GM18909 (cell line): ENCODE data around the gene LIMCH1.

Source experiments
- ATAC-seq: cut with Tn5 transposase; IDR thresholded peaks from one replicate; pipeline ENCODE4 v1.9.1; 2021; ENCODE audit warnings: mild to moderate bottlenecking; ENCODE audit not compliant: unreplicated experiment, poor library complexity

The LIMCH1 gene

DNA sequence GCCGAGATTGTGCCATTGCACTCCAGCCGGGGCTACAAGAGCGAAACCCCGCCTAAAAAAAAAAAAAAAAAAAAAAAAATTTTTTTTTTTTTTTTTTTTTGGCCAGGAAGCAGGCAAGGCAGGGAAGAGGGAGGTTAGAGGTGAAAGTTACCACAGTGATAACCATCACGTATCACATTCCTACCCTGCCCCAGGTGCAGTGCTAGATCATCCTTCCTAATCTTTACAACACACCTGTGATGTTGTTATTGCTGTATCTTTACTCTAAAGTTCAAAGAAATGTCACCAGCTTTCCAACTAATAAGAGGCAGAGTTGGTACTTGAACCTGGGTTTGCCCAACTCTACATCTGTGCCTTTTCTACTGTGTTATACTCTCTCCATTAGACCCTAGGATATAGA, 7.2 kb upstream of the LIMCH1 start:
- no peak for ATAC-seq

- ATAC-seq = no peak
These were observed 5.6 kb upstream of the LIMCH1 start for GRCh38 chr4:41532336-41532735.

- no peak for ATAC-seq
These were observed 5.1 kb upstream of the LIMCH1 start for GRCh38 chr4:41532882-41533281.

GRCh38 chr4:41533680-41534079, 4.3 kb upstream of the LIMCH1 start:
- no peak for ATAC-seq

- no peak for ATAC-seq
These were observed 3.6 kb upstream of the LIMCH1 start for GRCh38 chr4:41534404-41534803.

- ATAC-seq = no peak
These were observed 2.0 kb upstream of the LIMCH1 start for GRCh38 chr4:41535911-41536371.

DNA sequence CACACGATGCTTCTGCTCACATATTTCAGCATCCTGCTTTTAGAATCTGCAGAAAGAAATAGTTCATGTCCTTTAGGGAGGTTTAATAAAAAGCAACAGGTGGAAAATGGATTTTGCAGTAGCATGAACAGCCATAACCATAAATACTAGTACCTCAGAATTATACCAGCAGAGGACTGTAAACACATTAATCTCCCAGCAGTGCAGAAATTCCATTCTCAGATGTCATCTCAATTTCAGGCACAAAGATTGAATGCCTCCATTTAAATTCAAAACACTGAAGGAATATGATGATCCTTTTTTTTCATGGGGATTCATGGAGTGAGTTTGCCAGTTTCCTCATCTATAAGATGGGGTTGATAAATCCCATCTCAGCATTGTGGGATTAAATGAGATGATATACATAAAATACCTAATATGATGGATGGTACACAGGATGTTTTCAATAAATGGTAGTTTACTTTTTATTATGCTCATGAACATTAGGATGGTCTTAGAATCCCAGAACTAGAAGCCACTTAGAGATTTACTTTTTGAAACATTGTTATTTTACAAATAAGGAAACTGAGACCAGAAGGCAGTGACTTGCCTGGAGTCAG, 566 bp upstream of the LIMCH1 start:
- ATAC-seq = no peak

- no peak for ATAC-seq
These were observed 1.0 kb downstream of the LIMCH1 start for GRCh38 chr4:41538887-41539498.

DNA sequence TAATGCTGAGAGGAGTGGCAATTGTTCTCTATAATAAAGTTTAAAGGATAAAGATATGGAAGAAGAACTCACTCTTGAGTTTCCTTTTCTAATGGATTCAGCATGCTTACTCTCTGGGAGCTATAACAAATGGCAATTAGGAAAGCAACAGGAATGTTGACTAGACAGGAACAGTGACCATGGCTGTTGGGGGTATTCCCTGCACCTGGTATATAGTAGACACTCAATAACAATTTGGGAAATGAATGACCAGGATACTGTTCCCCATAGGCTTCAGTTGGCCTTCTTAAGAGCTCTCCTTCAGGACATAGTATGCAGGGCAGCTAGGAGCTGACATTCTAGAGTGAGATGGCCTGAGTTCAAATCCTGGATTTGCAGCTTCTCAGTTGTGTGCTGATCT, 1.8 kb downstream of the LIMCH1 start:
- ATAC-seq = no peak

DNA sequence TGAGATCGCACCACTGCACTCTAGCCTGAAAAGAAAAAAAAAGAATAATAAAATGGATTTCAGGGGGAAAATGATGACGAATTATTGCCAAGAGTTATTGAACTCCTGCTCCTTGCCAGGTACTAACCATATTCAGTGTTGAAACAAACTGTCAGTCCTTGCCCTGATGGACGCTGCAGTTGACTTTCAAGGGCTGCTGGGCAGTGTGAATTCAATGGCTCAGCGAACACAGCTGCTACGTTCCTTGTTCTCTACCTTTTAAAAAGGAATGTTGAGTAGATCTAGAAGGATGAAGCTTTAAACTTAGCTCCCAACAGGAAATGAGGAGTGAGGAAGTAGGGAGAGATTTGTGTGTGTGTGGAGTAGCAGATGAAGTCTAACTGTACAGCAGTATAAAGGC, 2.7 kb downstream of the LIMCH1 start:
- no peak for ATAC-seq

DNA sequence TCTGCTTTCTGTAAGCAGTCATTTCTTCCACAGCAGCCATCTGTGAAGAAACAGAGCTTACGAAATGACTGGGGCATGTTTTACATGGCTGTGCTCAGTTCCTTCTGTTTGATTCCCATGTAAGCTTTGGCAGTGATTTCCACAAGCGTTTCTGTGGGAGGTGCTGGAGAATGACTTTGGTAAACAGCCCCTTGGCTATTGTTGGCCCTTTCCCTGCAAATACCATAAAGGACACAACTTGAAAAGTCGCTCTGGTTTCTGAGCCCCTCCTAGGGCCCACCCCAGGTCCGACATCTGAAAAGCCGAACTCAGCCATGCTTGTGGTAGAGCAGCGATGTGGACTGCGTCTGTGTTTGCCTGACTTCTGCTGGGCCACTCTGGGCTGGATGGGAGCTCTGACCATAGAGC, 3.7 kb downstream of the LIMCH1 start:
- ATAC-seq = no peak

DNA sequence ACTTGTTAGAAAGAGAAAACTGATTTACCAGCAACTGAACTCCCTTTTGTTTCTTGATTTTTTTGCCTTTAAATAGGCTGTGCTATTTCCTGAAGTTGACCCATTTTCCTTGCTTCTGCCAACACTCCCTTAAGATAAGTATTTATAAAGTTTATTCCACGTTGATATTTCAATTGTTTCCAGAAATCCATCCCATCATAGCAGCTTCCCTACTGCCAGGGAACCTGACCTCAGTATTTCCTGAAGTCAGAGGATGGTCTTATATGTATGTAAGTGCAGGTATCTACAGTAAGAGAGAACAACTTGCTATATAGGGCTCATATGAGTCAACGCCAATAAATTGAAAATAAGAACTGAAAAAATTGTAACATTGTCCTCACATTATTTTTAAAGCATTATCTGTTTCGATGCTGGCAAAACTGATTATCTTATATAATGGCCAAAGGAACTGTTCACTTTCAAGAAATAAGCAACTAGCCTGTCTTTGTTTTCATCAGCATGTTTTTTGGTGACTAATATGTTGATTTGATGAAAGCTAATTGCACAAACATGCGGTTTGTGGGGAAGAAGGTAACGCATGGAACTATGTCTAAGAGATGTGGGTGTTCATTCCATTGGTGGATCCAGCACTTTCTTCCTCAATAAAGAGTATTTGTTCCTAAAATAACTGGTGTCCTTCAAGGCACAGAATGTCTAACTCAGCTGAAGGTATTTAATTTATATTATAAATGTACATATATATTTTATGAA, 4.7 kb downstream of the LIMCH1 start:
- ATAC-seq = no peak

DNA sequence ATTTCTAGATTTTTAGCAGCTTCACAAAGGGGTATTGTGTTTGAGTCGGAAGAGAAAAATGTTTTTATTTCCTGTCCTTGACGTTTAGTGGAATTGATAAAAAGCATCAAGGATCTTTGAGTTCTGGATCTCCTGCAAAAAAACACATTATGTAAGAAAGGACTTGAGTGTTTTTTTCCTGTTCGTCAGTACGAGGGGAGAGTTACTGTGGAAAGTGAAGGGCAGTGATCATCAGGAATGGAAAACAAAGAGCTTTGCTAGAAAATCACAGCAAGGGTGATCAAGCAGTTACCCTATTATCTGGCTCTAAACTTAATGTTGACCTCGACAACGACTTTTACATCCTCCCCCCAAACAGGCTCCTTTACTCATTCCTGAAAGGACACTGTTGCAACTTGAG, 7.3 kb downstream of the LIMCH1 start:
- no peak for ATAC-seq

GRCh38 chr4:41546638-41547037, 8.7 kb downstream of the LIMCH1 start:
- no peak for ATAC-seq

- no peak for ATAC-seq
These were observed 10.4 kb downstream of the LIMCH1 start for GRCh38 chr4:41548305-41548880.

DNA sequence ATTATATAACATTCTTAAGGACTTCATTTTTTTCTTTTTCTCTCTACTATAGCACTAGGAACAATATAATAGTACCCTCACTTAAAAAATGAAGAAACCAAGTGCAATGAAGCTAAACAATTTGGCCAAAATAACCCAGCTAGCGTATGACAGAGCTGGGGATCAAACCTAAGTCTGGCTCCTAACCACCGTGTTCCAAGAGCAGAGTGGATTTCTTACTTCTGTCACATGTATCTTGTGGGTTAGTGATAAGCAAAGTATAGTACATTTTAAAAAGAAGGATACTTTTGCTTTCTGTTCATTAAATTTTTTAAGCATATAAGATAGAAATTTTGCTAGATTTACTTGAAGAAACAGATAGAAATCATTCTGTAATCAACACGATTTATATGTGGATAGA, 11.5 kb downstream of the LIMCH1 start:
- ATAC-seq = no peak

- ATAC-seq = no peak
These were observed 12.4 kb downstream of the LIMCH1 start for GRCh38 chr4:41550308-41550707.

- ATAC-seq = no peak
These were observed 13.6 kb downstream of the LIMCH1 start for GRCh38 chr4:41551536-41551935.

GRCh38 chr4:41554905-41555304, 16.9 kb downstream of the LIMCH1 start:
- no peak for ATAC-seq

GRCh38 chr4:41556526-41556925, 18.6 kb downstream of the LIMCH1 start:
- no peak for ATAC-seq

- ATAC-seq = no peak
These were observed 22.1 kb downstream of the LIMCH1 start for GRCh38 chr4:41559940-41560516.
